NCI-H1417 (cell line): ENCODE measurements around the gene BTNL3.

Experiments
- DNase-seq, 3 experiments: peaks; one replicate each; lab custom pipeline; 2025; lab: John Stamatoyannopoulos, UW

BTNL3 gene

GRCh38 chr5:181047288-181047687 is 58.6 kb downstream of the BTNL3 start:
- DNase-seq, result no peak

- DNase-seq, result no peak
These were observed 59.3 kb downstream of the BTNL3 start for GRCh38 chr5:181047921-181048320.

GRCh38 chr5:181050016-181050415 is 61.4 kb downstream of the BTNL3 start:
- no peak for DNase-seq

GRCh38 chr5:181051841-181052671 is 63.4 kb downstream of the BTNL3 start:
- no peak for DNase-seq

- DNase-seq, result no peak
These were observed 64.2 kb downstream of the BTNL3 start for GRCh38 chr5:181052672-181053487.

GRCh38 chr5:181053488-181054121 is 65.0 kb downstream of the BTNL3 start:
- DNase-seq, result peak in 1 of 3 experiments; percentile 20

GRCh38 chr5:181054138-181054537 is 65.5 kb downstream of the BTNL3 start:
- DNase-seq, result no peak

- DNase-seq, result no peak
These were observed 66.3 kb downstream of the BTNL3 start for GRCh38 chr5:181054871-181055459.
